D721Med (cell line): ENCODE data around the gene TMBIM6.

Source experiments
- DNase-seq: peaks from one replicate; pipeline ENCODE4 v3.0.0; 2011; ENCODE audit warnings: low spot score; ENCODE audit not compliant: insufficient read length
- FAIRE-seq: peaks from 2 replicates; lab custom pipeline; 2011; peaks lifted over from hg19 to GRCh38; lab: Jason Lieb, UNC
- CTCF ChIP-seq: IDR thresholded peaks from 2 replicates; pipeline ENCODE4 v1.5.1; 2012; ENCODE audit warnings: mild to moderate bottlenecking, control low read depth; ENCODE audit not compliant: insufficient read depth; ENCODE audit errors: missing control alignments

The TMBIM6 gene

GRCh38 chr12:49702009-49702408, 39.3 kb upstream of the TMBIM6 start:
- TF ChIP-seq CTCF, result no peak
- FAIRE-seq, result no peak
- DNase-seq, result no peak

GRCh38 chr12:49702676-49703215, 38.6 kb upstream of the TMBIM6 start:
- no peak for DNase-seq
- TF ChIP-seq CTCF, result no peak
- FAIRE-seq, result no peak

- FAIRE-seq (no peak), DNase-seq (no peak)
- TF ChIP-seq CTCF, result no peak
These were observed 37.7 kb upstream of the TMBIM6 start for GRCh38 chr12:49703647-49704137.

- DNase-seq (peak; percentile 40), FAIRE-seq (no peak)
- no peak for TF ChIP-seq CTCF
These were observed 35.8 kb upstream of the TMBIM6 start for GRCh38 chr12:49705479-49706134.

- FAIRE-seq, result no peak
- no peak for TF ChIP-seq CTCF
- no peak for DNase-seq
These were observed 34.8 kb upstream of the TMBIM6 start for GRCh38 chr12:49706351-49707127.

- FAIRE-seq (no peak), DNase-seq (peak; percentile 93)
- TF ChIP-seq CTCF, result peak; percentile 82
These were observed 34.1 kb upstream of the TMBIM6 start, which contains the start of gene FMNL3 for GRCh38 chr12:49707128-49707811. FMNL3 (minus strand) TSS chr12:49707405; CDS start chr12:49707180, 225 bp downstream.
